ENCODE measurements around the gene CTSO.

GRCh38 chr4:155944516-155944915 lies 9.2 kb downstream of the CTSO start:
- TF ChIP-seq, protein P1, sequence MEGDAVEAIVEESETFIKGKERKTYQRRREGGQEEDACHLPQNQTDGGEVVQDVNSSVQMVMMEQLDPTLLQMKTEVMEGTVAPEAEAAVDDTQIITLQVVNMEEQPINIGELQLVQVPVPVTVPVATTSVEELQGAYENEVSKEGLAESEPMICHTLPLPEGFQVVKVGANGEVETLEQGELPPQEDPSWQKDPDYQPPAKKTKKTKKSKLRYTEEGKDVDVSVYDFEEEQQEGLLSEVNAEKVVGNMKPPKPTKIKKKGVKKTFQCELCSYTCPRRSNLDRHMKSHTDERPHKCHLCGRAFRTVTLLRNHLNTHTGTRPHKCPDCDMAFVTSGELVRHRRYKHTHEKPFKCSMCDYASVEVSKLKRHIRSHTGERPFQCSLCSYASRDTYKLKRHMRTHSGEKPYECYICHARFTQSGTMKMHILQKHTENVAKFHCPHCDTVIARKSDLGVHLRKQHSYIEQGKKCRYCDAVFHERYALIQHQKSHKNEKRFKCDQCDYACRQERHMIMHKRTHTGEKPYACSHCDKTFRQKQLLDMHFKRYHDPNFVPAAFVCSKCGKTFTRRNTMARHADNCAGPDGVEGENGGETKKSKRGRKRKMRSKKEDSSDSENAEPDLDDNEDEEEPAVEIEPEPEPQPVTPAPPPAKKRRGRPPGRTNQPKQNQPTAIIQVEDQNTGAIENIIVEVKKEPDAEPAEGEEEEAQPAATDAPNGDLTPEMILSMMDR (IDR thresholded peaks at IDR 0.05; ENCODE audit: extremely low read depth in 1 of 2, insufficient read depth in 1 of 2, low read depth in 1 of 2, low read length in 2 of 2) = no peak
- TF ChIP-seq POLR2A (IDR thresholded peaks at IDR 0.05; ENCODE audit: low read depth, low read length) (no peak), EZH2 (IDR thresholded peaks at IDR 0.05; ENCODE audit: borderline replicate concordance, low read depth, low read length, severe bottlenecking) (no peak), GATA2 (IDR thresholded peaks at IDR 0.05; ENCODE audit: insufficient read depth, insufficient read length, low read depth, low read length) (no peak), POLR2AphosphoS5 (IDR thresholded peaks at IDR 0.05; ENCODE audit: insufficient read depth, low read depth, low read length) (no peak), JUN (IDR thresholded peaks at IDR 0.05; ENCODE audit: borderline replicate concordance, insufficient read depth, insufficient read length, low read depth) (no peak), MYC (IDR thresholded peaks at IDR 0.05; ENCODE audit: low read depth, low read length) (no peak)

Measured in endothelial cell of umbilical vein (primary cell).